GOT3 (cell line): ENCODE results near the gene DLG2.
"Not testable (repeated sequence)": the region's sequence is repeated elsewhere in the genome, so short reads cannot be mapped to it uniquely, and the experiment has no call there.

Experiments
- DNase-seq: peaks from one replicate; lab custom pipeline; 2025; ENCODE audit warnings: mixed read lengths; lab: John Stamatoyannopoulos, UW

DLG2 gene

GRCh38 chr11:85114786-85115185 is 512.4 kb downstream of the DLG2 start:
- no peak for DNase-seq

- DNase-seq: not testable (repeated sequence)
Measured at GRCh38 chr11:85110246-85110645, 516.9 kb downstream of the DLG2 start.

- DNase-seq: no peak
Measured at GRCh38 chr11:85109141-85109540, 518.0 kb downstream of the DLG2 start.

GRCh38 chr11:85105868-85106267 is 521.3 kb downstream of the DLG2 start:
- DNase-seq: no peak

GRCh38 chr11:85099522-85099921 is 527.6 kb downstream of the DLG2 start:
- no peak for DNase-seq

- DNase-seq: no peak
Measured at GRCh38 chr11:85098996-85099395, 528.1 kb downstream of the DLG2 start.

- no peak for DNase-seq
Measured at GRCh38 chr11:85096939-85097338, 530.2 kb downstream of the DLG2 start.

GRCh38 chr11:85095239-85095638 is 531.9 kb downstream of the DLG2 start:
- no peak for DNase-seq

GRCh38 chr11:85094795-85095194 is 532.3 kb downstream of the DLG2 start:
- DNase-seq: no peak

GRCh38 chr11:85089654-85090053 is 537.5 kb downstream of the DLG2 start:
- no peak for DNase-seq

GRCh38 chr11:85088286-85088685 is 538.9 kb downstream of the DLG2 start:
- DNase-seq: no peak

- DNase-seq: no peak
Measured at GRCh38 chr11:85086504-85087284, 540.5 kb downstream of the DLG2 start.

- no peak for DNase-seq
Measured at GRCh38 chr11:85076535-85077330, 550.4 kb downstream of the DLG2 start.

- DNase-seq: no peak
Measured at GRCh38 chr11:85062659-85063058, 564.5 kb downstream of the DLG2 start.

GRCh38 chr11:85052636-85053035 is 574.5 kb downstream of the DLG2 start:
- DNase-seq: no peak

GRCh38 chr11:85048801-85049200 is 578.3 kb downstream of the DLG2 start:
- DNase-seq: no peak

- DNase-seq: no peak
Measured at GRCh38 chr11:85045716-85046115, 581.4 kb downstream of the DLG2 start.

- no peak for DNase-seq
Measured at GRCh38 chr11:85044911-85045310, 582.2 kb downstream of the DLG2 start.

- DNase-seq: no peak
Measured at GRCh38 chr11:85042361-85042760, 584.8 kb downstream of the DLG2 start.

GRCh38 chr11:85040166-85040565 is 587.0 kb downstream of the DLG2 start:
- DNase-seq: no peak

- no peak for DNase-seq
Measured at GRCh38 chr11:85029964-85030363, 597.2 kb downstream of the DLG2 start.

- no peak for DNase-seq
Measured at GRCh38 chr11:85028329-85029101, 598.6 kb downstream of the DLG2 start.

GRCh38 chr11:85027346-85027745 is 599.8 kb downstream of the DLG2 start:
- DNase-seq: no peak
